HepG2 (cell line): ENCODE results near the gene KANK4. TPM values are rescaled to one million over a fixed set of nuclear protein-coding genes. Genes with fewer than 3 reads are reported as not detected.
"Not testable (repeated sequence)": the region's sequence is repeated elsewhere in the genome, so short reads cannot be mapped to it uniquely, and the experiment has no call there.

Experiments
- ATAC-seq: fragments of 200-7000 bp; cut with Tn5 transposase; 3 replicates; pipeline ENCODE4 v1.9.1; 2020; ENCODE audit warnings: mild to moderate bottlenecking, moderate library complexity
- BruUV-seq: library from RNA; stranded (reverse); fragments of 400-500 nt; replicated peaks from 2 replicates; lab custom pipeline; 2021; lab: Mats Ljungman, UMichigan
- CTCF ChIA-PET: fragments of 300-600 bp; formaldehyde crosslinking; extraction: SDS; loops from one replicate; lab custom pipeline; 2021; ENCODE audit warnings: low total read pairs, inconsistent platforms, low intra/inter-chr PET ratio; lab: Yijun Ruan, JAX
- POLR2A ChIA-PET: fragments of 350-600 bp; sonication (Branson Sonifier 250); formaldehyde crosslinking; loops from one replicate; lab custom pipeline; 2020; ENCODE audit warnings: antibody characterized with exemption, inconsistent platforms; lab: Yijun Ruan, JAX
- DNase-seq: peaks from one replicate; pipeline ENCODE4 v3.0.0-alpha.2; 2015; ENCODE audit warnings: low spot score
- FAIRE-seq: peaks from 3 replicates; lab custom pipeline; 2011; peaks lifted over from hg19 to GRCh38; lab: Jason Lieb, UNC
- H2AFZ ChIP-seq: one replicate; pipeline ENCODE4 v1.6.1; 2011; ENCODE audit warnings: low read length, inconsistent platforms
- H3K27ac ChIP-seq: fragments of 300-600 bp; 3 replicates; pipeline ENCODE4 v1.8.0; 2011; ENCODE audit warnings: mixed run types, mild to moderate bottlenecking, mixed read lengths, low read length, inconsistent platforms; ENCODE audit not compliant: insufficient read depth; ENCODE audit errors: extremely low read length
- H3K27me3 ChIP-seq, 2 experiments: fragments of 200-600 bp in 1 of 2; 2 replicates in 1 of 2; 3 replicates in 1 of 2; pipeline versions ENCODE4 v1.6.0 to v1.8.0; 2011; ENCODE audit warnings: low read length in 2 of 2, mild to moderate bottlenecking in 2 of 2, moderate library complexity in 2 of 2, inconsistent platforms in 1 of 2; ENCODE audit not compliant: insufficient read depth in 2 of 2, control insufficient read depth in 1 of 2
- H3K36me3 ChIP-seq, 2 experiments: fragments of 200-600 bp in 1 of 2; replicated peaks in 1 of 2; 2 replicates in 1 of 2; 3 replicates in 1 of 2; pipeline versions ENCODE4 v1.5.1 to v1.8.0; 2011; ENCODE audit warnings: low read length in 2 of 2, inconsistent platforms in 1 of 2; ENCODE audit not compliant: insufficient read depth in 2 of 2, control insufficient read depth in 1 of 2
- H3K4me1 ChIP-seq: 2 replicates; pipeline ENCODE4 v1.5.1; 2012; ENCODE audit warnings: low read length, inconsistent platforms; ENCODE audit not compliant: insufficient read depth
- H3K4me2 ChIP-seq: 2 replicates; pipeline ENCODE4 v1.6.0; 2011; ENCODE audit warnings: low read depth, low read length, inconsistent platforms
- H3K4me3 ChIP-seq, 3 experiments: fragments of 200-600 bp in 1 of 3; sonication (generic), shearing (Covaris generic) in 1 of 3; replicated peaks in 1 of 3; 2 replicates each; pipeline ENCODE4 v1.5.1; 2011 to 2016; ENCODE audit warnings: low read length in 3 of 3, inconsistent platforms in 2 of 3, low read depth in 2 of 3, mild to moderate bottlenecking in 2 of 3, control low read depth in 1 of 3, mixed read lengths in 1 of 3; ENCODE audit not compliant: insufficient read depth in 1 of 3
- H3K79me2 ChIP-seq: one replicate; pipeline ENCODE4 v1.6.1; 2011; ENCODE audit warnings: low read length, inconsistent platforms; ENCODE audit not compliant: insufficient read depth
- H3K9ac ChIP-seq: 2 replicates; pipeline ENCODE4 v1.6.0; 2011; ENCODE audit warnings: mild to moderate bottlenecking, low read depth, low read length, inconsistent platforms; ENCODE audit not compliant: insufficient read depth
- H3K9me3 ChIP-seq: 2 replicates; pipeline ENCODE4 v1.5.1; 2012; ENCODE audit warnings: mild to moderate bottlenecking, low read length
- H4K20me1 ChIP-seq: 2 replicates; pipeline ENCODE4 v1.6.0; 2011; ENCODE audit warnings: inconsistent platforms, mild to moderate bottlenecking, low read length, moderate library complexity; ENCODE audit not compliant: insufficient read depth
- FOSL2 ChIP-seq: sonication (generic); formaldehyde crosslinking; IDR thresholded peaks from 2 replicates; pipeline ENCODE4 v1.4.0; 2020; ENCODE audit warnings: missing genetic modification reagents
- XBP1 ChIP-seq: sonication (generic); formaldehyde crosslinking; IDR thresholded peaks from 2 replicates; pipeline ENCODE4 v1.5.0; 2020; ENCODE audit warnings: missing genetic modification reagents
- ZFYVE20 ChIP-seq: sonication (generic); formaldehyde crosslinking; IDR thresholded peaks from 2 replicates; pipeline ENCODE4 v1.8.0; 2023; ENCODE audit warnings: low read depth, mild to moderate bottlenecking, moderate library complexity, missing genetic modification reagents, borderline replicate concordance
- ZNF703 ChIP-seq: sonication (generic); formaldehyde crosslinking; IDR thresholded peaks from 2 replicates; pipeline ENCODE4 v1.5.1; 2020; ENCODE audit warnings: missing genetic modification reagents, mild to moderate bottlenecking, moderate library complexity, borderline replicate concordance
- WGBS: methylation state at CpG from one replicate; pipeline ENCODE4 v1.1.6; 2017; ENCODE audit warnings: low lambda C conversion rate; 5-methylcytosine and 5-hydroxymethylcytosine counted together
- in situ Hi-C: cut with HindIII; loops from 2 replicates; pipeline ENCODE4 v1.10.0; 2017; ENCODE audit warnings: low pct_unique_long_range_greater_than_20kb; ENCODE audit not compliant: extremely low pct_ligation_motif_present
- intact Hi-C: fragments of 100-400 bp; cut with micrococcal nuclease; formaldehyde crosslinking; loops from one replicate; pipeline ENCODE4 v1.10.0; 2022; ENCODE audit not compliant: unreplicated experiment
- polyA plus RNA-seq, 8 experiments: library from polyadenylated mRNA; depleted of rRNA in 3 of 8; stranded (reverse) in 7 of 8; unstranded in 1 of 8; fragments of >200 nt; fragmentation: Illumina TruSeq in 4 of 8; extraction: Trizol in 4 of 8; gene quantifications; 2 replicates each; pipeline versions ENCODE4 v1.2.1 to v1.2.3, GENCODE V29; 2011 to 2016; ENCODE audit warnings: low read depth in 4 of 8, missing spikeins in 1 of 8, mixed read lengths in 1 of 8; ENCODE audit not compliant: insufficient read depth in 1 of 8
- total RNA-seq, 5 experiments: library from RNA; depleted of rRNA; stranded (reverse); fragments of >200 nt; fragmentation: Illumina TruSeq; extraction: Trizol; gene quantifications; 2 replicates each; pipeline ENCODE4 v1.2.3, GENCODE V29; 2016; ENCODE audit warnings: low read depth in 1 of 5

Gene KANK4
- total and polyA plus RNA-seq, 2 of the 13 experiments (the other 11 are each of a cell fraction or from before 2014, with no cell fraction given), result 16.1 to 25.7 TPM

- Histone ChIP-seq H2AFZ (no peak overlapping the region), H3K4me2 (no peak overlapping the region), H4K20me1 (no peaks in the 10 kb centered on the region), H3K4me3 (no peak overlapping the region), H3K9me3 (no peaks in the 10 kb centered on the region), H3K4me1 (no peaks in the 10 kb centered on the region), H3K27me3 (no peaks in the 10 kb centered on the region), H3K27ac (no peak overlapping the region), H3K36me3 (no peaks in the 10 kb centered on the region), H3K79me2 (no peaks in the 10 kb centered on the region), H3K9ac (no peak overlapping the region)
- no peak for ATAC-seq
- 80% methylated on average over 9 of the region's 9 CpGs for WGBS
- ChIA-PET CTCF (no interaction called here), POLR2A (no interaction called here)
- FAIRE-seq, result no peak
- no TSS peak for BruUV-seq
- no peak for DNase-seq
- intact Hi-C loops (no loop called here), in situ Hi-C loops (no loop called here)
- TF ChIP-seq ZNF703 (CRISPR knock-in tag), result no peak
- TF ChIP-seq XBP1 (CRISPR knock-in tag), result no peak
- no peak for TF ChIP-seq FOSL2
Observed at GRCh38 chr1:62222321-62222720, 96.9 kb downstream of the KANK4 start.

DNA sequence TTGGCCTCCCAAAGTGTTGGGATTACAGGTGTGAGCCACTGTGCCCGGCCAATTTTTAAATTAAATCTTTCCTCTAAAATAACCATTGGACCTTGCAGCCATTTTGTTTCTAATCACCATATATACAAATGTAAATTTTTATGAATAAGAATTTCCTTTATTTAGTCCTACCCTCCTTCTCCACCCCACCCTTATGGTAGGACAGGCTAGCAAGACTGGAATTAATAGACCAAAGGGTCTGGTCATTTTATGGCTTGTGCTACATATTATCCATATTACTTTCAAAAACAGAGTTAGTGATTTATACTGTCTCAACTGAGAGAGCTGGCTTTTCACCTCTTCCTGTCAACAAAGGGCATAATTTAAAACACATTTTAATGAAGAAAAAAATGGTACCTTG is 98.1 kb downstream of the KANK4 start:
- no peaks in the 10 kb centered on the region for H4K20me1 ChIP-seq
- H3K4me2 ChIP-seq, result no peak overlapping the region
- 88% methylated on average over 1 of the region's 1 CpG for WGBS
- intact Hi-C loops, result no loop called here
- H3K27ac ChIP-seq, result no peak overlapping the region
- no peak for ATAC-seq
- in situ Hi-C loops, result no loop called here
- ChIA-PET CTCF (no interaction called here), POLR2A (no interaction called here)
- no peaks in the 10 kb centered on the region for H3K9me3 ChIP-seq
- DNase-seq, result no peak
- no peak overlapping the region for H2AFZ ChIP-seq
- no peaks in the 10 kb centered on the region for H3K36me3 ChIP-seq
- H3K27me3 ChIP-seq, result no peaks in the 10 kb centered on the region
- no peak overlapping the region for H3K4me3 ChIP-seq
- TF ChIP-seq ZFYVE20, result no peak
- no peak for FAIRE-seq
- no peaks in the 10 kb centered on the region for H3K4me1 ChIP-seq
- no TSS peak for BruUV-seq
- H3K79me2 ChIP-seq, result no peaks in the 10 kb centered on the region
- H3K9ac ChIP-seq, result no peak overlapping the region

DNA sequence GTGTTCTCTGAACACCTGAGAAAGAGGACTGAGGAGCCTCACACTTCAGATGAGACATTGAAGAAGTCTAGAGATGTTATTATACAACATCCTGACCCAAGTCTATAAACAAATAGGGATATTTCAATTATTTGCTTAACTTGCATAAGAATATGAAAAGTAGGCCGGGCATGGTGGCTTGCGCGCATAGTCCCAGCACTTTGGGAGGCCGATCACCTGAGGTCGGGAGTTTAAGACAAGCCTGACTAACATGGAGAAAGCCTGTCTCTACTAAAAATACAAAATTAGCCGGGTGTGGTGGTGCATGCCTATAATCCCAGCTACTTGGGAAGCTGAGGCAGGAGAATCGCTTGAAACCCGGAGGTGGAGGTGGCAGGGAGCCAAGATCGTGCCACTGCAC is 98.8 kb downstream of the KANK4 start:
- DNase-seq, H3K9me3 ChIP-seq, H4K20me1 ChIP-seq, H3K79me2 ChIP-seq, H3K4me3 ChIP-seq, POLR2A ChIA-PET, H3K36me3 ChIP-seq, H2AFZ ChIP-seq, ATAC-seq, H3K9ac ChIP-seq, BruUV-seq, H3K27ac ChIP-seq, CTCF ChIA-PET, in situ Hi-C loops, H3K27me3 ChIP-seq, H3K4me2 ChIP-seq, intact Hi-C loops, H3K4me1 ChIP-seq, FAIRE-seq: not testable (repeated sequence)
- 49% methylated on average over 9 of the region's 9 CpGs for WGBS
